Nephron progenitor cell (in vitro differentiated cells): ENCODE results near the gene NPFFR1.

Experiments used
- DNase-seq: peaks from one replicate; pipeline ENCODE4 v3.0.0; 2021
- H3K27ac Mint-ChIP-seq: 2 replicates; pipeline ENCODE4 v1.8.0; 2021; ENCODE audit warnings: mild to moderate bottlenecking, moderate library complexity, mixed read lengths
- H3K27me3 Mint-ChIP-seq: 2 replicates; pipeline ENCODE4 v1.8.0; 2021; ENCODE audit warnings: mild to moderate bottlenecking, low read depth, mixed read lengths; ENCODE audit not compliant: poor library complexity
- H3K36me3 Mint-ChIP-seq: 2 replicates; pipeline ENCODE4 v1.8.0; 2021; ENCODE audit warnings: low read depth, mixed read lengths
- H3K4me1 Mint-ChIP-seq: 2 replicates; pipeline ENCODE4 v1.8.0; 2021; ENCODE audit warnings: mixed read lengths
- H3K4me3 Mint-ChIP-seq: 2 replicates; pipeline ENCODE4 v1.8.0; 2021; ENCODE audit warnings: mild to moderate bottlenecking, moderate library complexity, mixed read lengths
- H3K9me3 Mint-ChIP-seq: 2 replicates; pipeline ENCODE4 v1.8.0; 2021; ENCODE audit warnings: mild to moderate bottlenecking, moderate library complexity, mixed read lengths
- TF ChIP-seq, protein P1 (sequence below): fragments of 200-600 bp; sonication (generic); IDR thresholded peaks from 2 replicates; pipeline ENCODE4 v1.5.0; 2021; ENCODE audit warnings: antibody characterized with exemption

NPFFR1 gene

DNA sequence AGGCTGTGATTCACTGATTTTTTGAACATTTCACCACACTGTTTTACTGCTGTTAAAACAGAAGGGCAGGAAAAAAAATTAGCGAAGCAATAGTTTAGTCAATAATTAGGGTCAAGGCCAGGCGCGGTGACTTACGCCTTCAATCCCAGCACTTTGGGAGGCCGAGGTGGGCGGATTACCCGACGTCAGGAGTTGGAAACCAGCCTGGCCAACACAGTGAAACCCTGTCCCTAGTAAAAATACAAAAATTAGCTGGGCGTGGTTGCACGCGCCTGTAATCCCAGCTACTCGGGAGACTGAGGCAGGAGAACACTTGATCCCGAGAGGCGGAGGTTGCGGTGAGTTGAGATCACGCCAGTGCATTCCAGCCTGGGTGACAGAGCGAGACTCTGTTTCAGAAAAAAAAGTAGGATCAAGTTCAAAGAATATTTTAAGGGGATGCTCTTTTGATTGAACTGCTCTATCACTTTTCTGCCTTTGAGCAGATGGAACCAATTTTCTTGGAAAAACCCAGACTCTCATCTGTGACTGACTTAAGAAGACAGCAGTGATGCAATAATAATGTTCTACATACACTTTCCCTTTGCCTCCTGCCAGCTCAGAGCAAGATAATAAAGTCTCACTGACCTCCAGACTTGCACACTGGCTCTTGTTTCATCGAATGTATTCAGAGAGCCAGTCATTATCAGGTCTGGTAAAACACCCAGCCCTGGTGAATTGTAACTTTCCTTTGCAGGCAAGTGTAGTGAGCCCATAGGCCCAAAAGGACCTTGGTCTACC, 48.9 kb downstream of the NPFFR1 start:
- H3K27ac Mint-ChIP-seq: peak overlapping the region; percentile 70

DNA sequence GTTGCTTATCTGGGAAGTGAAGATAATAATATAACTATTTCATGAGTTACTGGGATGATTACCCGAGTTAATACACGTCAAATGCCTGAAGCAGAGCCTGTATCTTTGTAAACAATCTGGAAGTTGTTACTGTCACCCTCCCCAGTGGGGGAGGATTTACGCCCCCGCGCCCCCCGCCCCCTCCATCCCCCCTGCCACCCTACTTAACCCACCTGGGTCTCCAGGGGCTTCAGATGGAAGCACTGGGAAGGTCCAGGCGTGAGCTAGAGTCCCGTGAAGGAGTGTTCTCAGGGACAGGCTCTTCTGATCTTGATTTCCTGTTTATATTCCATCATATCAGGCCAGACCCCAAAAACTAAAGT, 49.9 kb downstream of the NPFFR1 start:
- Mint-ChIP-seq H3K9me3 (peaks cover 16% of the 10 kb centered on the region), H3K27me3 (no peaks in the 10 kb centered on the region), H3K36me3 (peaks cover 8% of the 10 kb centered on the region), H3K4me1 (peaks cover 33% of the 10 kb centered on the region), H3K4me3 (peak overlapping the region; percentile 87), H3K27ac (no peak overlapping the region)
- no peak for DNase-seq
- TF ChIP-seq, protein P1, sequence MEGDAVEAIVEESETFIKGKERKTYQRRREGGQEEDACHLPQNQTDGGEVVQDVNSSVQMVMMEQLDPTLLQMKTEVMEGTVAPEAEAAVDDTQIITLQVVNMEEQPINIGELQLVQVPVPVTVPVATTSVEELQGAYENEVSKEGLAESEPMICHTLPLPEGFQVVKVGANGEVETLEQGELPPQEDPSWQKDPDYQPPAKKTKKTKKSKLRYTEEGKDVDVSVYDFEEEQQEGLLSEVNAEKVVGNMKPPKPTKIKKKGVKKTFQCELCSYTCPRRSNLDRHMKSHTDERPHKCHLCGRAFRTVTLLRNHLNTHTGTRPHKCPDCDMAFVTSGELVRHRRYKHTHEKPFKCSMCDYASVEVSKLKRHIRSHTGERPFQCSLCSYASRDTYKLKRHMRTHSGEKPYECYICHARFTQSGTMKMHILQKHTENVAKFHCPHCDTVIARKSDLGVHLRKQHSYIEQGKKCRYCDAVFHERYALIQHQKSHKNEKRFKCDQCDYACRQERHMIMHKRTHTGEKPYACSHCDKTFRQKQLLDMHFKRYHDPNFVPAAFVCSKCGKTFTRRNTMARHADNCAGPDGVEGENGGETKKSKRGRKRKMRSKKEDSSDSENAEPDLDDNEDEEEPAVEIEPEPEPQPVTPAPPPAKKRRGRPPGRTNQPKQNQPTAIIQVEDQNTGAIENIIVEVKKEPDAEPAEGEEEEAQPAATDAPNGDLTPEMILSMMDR: no peak

More for the DNA sequence above, 48.9 kb downstream of the NPFFR1 start:
- Mint-ChIP-seq H3K27me3 (no peaks in the 10 kb centered on the region), H3K4me1 (peaks cover 33% of the 10 kb centered on the region), H3K4me3 (peak overlapping the region; percentile 50), H3K36me3 (peaks cover under 1% of the 10 kb centered on the region), H3K9me3 (peaks cover 17% of the 10 kb centered on the region)
- TF ChIP-seq, protein P1: no peak
- no peak for DNase-seq

DNA sequence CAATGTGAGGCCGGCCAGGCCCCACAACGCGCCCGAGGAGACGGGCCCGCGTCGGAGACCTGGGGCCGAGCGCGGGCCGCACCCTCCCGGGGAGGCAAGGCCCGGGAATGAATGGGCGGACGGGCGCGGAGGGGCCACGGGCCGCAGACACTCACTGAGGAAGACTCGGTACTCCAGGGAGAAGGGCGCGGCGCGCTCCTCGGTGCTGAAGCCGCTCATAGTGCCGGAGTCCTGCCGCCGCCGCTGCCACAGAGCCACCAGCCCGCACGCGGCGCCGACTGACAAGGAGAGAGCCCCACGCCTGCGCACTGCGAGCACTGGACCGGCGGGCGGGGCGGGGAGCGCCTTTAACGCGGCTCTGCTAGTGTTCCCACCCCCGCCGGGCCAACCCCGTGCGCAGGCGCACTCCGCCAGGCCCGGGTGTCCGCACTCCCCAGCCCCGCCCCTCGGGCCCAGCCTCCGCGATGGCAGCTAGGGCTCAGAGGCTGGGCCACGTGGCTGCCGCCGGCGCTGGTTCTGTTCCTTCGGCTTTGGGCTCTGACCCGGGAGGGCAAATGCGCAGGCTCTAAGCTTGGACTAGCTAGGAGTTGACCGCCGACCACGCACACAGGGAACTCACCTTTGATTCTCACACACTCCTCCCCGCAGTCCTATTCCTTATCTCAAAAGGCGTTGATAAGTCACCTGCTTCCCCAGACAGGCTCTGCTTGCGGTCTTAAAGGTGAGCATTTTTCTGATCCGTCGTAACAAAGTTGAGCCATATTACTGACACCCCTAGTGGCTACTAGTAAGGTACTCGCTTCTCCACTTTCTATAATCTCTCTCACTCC, 50.5 kb downstream of the NPFFR1 start, which contains the start of gene PPA1:
Gene PPA1 (minus strand): TSS at position 321 of the 830 bp plus-strand sequence. CDS start 102 bp downstream, at position 219.
- H3K36me3 Mint-ChIP-seq: peaks cover 11% of the 10 kb centered on the region
- TF ChIP-seq, protein P1: no peak
- no peak within 1 kb of the TSS for H3K27ac Mint-ChIP-seq
- H3K9me3 Mint-ChIP-seq: peaks cover 14% of the 10 kb centered on the region
- DNase-seq: peak; percentile 99
- H3K27me3 Mint-ChIP-seq: no peaks in the 10 kb centered on the region
- H3K4me1 Mint-ChIP-seq: peaks cover 33% of the 10 kb centered on the region
- peak within 1 kb of the TSS; percentile 87 for H3K4me3 Mint-ChIP-seq

DNA sequence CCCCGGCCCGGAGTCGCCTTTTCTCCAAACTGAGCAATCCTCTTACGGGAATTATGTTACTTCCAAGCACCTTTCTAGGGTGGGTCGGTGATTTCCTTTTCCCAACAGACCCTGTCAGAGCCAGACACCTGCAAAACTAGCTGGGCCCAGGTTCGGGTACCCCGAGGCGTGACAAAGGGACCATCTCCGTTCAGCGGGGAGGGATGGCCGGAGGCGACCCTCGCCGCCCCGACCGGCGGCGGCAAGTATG, 51.0 kb downstream of the NPFFR1 start:
- H3K9me3 Mint-ChIP-seq: peaks cover 9% of the 10 kb centered on the region
- H3K27ac Mint-ChIP-seq: no peak overlapping the region

DNA sequence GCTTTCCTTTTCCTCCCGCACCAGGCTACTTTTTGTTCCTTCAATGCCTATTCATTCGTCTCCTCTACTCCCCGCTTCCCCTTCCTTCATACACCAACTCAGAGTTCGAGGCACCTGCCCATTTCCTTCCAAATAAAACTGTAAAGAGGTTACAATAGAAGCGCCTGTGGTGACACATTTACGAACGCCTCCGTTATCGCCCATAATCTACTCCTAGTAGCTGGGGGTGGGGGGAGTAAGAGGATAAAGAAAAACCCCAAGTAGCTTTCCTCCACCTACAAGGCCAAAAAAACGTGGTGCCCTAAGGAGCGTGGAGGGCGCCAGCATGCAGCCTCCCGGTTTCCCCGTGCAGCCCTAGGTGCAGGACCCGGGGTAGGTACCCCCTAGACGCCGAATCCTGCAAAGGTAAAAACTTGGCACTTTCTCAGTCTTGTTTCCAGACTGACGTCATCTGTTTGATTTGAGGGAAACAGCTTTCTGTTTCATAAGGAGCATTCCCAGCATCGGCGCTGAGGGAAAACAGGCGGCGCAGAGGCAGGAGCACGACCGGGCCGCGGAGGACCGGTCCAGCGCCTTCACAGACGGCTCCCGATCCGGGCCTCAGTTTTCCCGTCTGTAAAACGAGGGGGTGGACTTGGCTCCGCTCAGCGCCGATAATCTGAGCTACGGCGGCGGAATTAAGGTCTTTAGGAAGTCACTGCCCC, 51.5 kb downstream of the NPFFR1 start:
- peak; percentile 28 for DNase-seq
- Mint-ChIP-seq H3K9me3 (peaks cover 4% of the 10 kb centered on the region), H3K4me1 (peaks cover 33% of the 10 kb centered on the region), H3K27me3 (no peaks in the 10 kb centered on the region), H3K27ac (no peak overlapping the region), H3K4me3 (peak overlapping the region; percentile 77), H3K36me3 (peaks cover 11% of the 10 kb centered on the region)
- TF ChIP-seq, protein P1: no peak

More for the DNA sequence above, 51.0 kb downstream of the NPFFR1 start:
- peaks cover 33% of the 10 kb centered on the region for H3K4me1 Mint-ChIP-seq
- no peaks in the 10 kb centered on the region for H3K27me3 Mint-ChIP-seq
- DNase-seq: no peak
- TF ChIP-seq, protein P1: no peak
- H3K4me3 Mint-ChIP-seq: peak overlapping the region; percentile 77
- H3K36me3 Mint-ChIP-seq: peaks cover 11% of the 10 kb centered on the region
